Nephron progenitor cell (in vitro differentiated cells): ENCODE data around the gene BTBD2.
A peak's percentile ranks its signal among the peaks of the same experiment; 100 is the strongest.

Experiments used
- DNase-seq: peaks from one replicate; pipeline ENCODE4 v3.0.0; 2021
- H3K27ac Mint-ChIP-seq: 2 replicates; pipeline ENCODE4 v1.8.0; 2021; ENCODE audit warnings: mild to moderate bottlenecking, moderate library complexity, mixed read lengths
- H3K27me3 Mint-ChIP-seq: 2 replicates; pipeline ENCODE4 v1.8.0; 2021; ENCODE audit warnings: mild to moderate bottlenecking, low read depth, mixed read lengths; ENCODE audit not compliant: poor library complexity
- H3K36me3 Mint-ChIP-seq: 2 replicates; pipeline ENCODE4 v1.8.0; 2021; ENCODE audit warnings: low read depth, mixed read lengths
- H3K4me1 Mint-ChIP-seq: 2 replicates; pipeline ENCODE4 v1.8.0; 2021; ENCODE audit warnings: mixed read lengths
- H3K4me3 Mint-ChIP-seq: 2 replicates; pipeline ENCODE4 v1.8.0; 2021; ENCODE audit warnings: mild to moderate bottlenecking, moderate library complexity, mixed read lengths
- H3K9me3 Mint-ChIP-seq: 2 replicates; pipeline ENCODE4 v1.8.0; 2021; ENCODE audit warnings: mild to moderate bottlenecking, moderate library complexity, mixed read lengths
- CTCF ChIP-seq: fragments of 200-600 bp; sonication (generic); IDR thresholded peaks from 2 replicates; pipeline ENCODE4 v1.5.0; 2021; ENCODE audit warnings: antibody characterized with exemption

Gene BTBD2

GRCh38 chr19:1941146-1942077 lies 74.1 kb downstream of the BTBD2 start, which contains the start of gene CSNK1G2:
Gene CSNK1G2 (plus strand): TSS chr19:1941172. CDS start chr19:1969773, 28,601 bp downstream.
- H3K27ac Mint-ChIP-seq, result peak within 1 kb of the TSS; percentile 98
- TF ChIP-seq CTCF, result no peak
- H3K27me3 Mint-ChIP-seq, result no peaks in the 10 kb centered on the region
- H3K9me3 Mint-ChIP-seq, result no peaks in the 10 kb centered on the region
- peak within 1 kb of the TSS; percentile 93 for H3K4me3 Mint-ChIP-seq
- DNase-seq, result peak; percentile 37
- peaks cover 4% of the 10 kb centered on the region for H3K36me3 Mint-ChIP-seq
- H3K4me1 Mint-ChIP-seq, result peaks cover 33% of the 10 kb centered on the region

GRCh38 chr19:1938071-1938470 lies 77.4 kb downstream of the BTBD2 start:
- peaks cover 12% of the 10 kb centered on the region for H3K9me3 Mint-ChIP-seq
- no peak for TF ChIP-seq CTCF
- peak overlapping the region; percentile 22 for H3K27ac Mint-ChIP-seq
- DNase-seq, result no peak
- peaks cover 32% of the 10 kb centered on the region for H3K4me1 Mint-ChIP-seq
- H3K36me3 Mint-ChIP-seq, result peaks cover 5% of the 10 kb centered on the region
- H3K4me3 Mint-ChIP-seq, result peak overlapping the region; percentile 16
- peaks cover 4% of the 10 kb centered on the region for H3K27me3 Mint-ChIP-seq

- Mint-ChIP-seq H3K9me3 (peaks cover 16% of the 10 kb centered on the region), H3K36me3 (peaks cover 5% of the 10 kb centered on the region), H3K27me3 (peaks cover 4% of the 10 kb centered on the region), H3K4me1 (peaks cover 27% of the 10 kb centered on the region), H3K4me3 (no peak overlapping the region), H3K27ac (peak overlapping the region; percentile 39)
- no peak for DNase-seq
- TF ChIP-seq CTCF, result no peak
These were observed 78.5 kb downstream of the BTBD2 start for GRCh38 chr19:1936916-1937610.

- peaks cover 21% of the 10 kb centered on the region for H3K9me3 Mint-ChIP-seq
- H3K4me1 Mint-ChIP-seq, result peaks cover 27% of the 10 kb centered on the region
- peaks cover 8% of the 10 kb centered on the region for H3K36me3 Mint-ChIP-seq
- DNase-seq, result no peak
- peak overlapping the region; percentile 28 for H3K27ac Mint-ChIP-seq
- no peak overlapping the region for H3K4me3 Mint-ChIP-seq
- peaks cover 8% of the 10 kb centered on the region for H3K27me3 Mint-ChIP-seq
- no peak for TF ChIP-seq CTCF
These were observed 79.1 kb downstream of the BTBD2 start for GRCh38 chr19:1936430-1936829.

GRCh38 chr19:1935484-1936208 lies 79.9 kb downstream of the BTBD2 start:
- no peak overlapping the region for H3K4me3 Mint-ChIP-seq
- peaks cover 8% of the 10 kb centered on the region for H3K27me3 Mint-ChIP-seq
- H3K9me3 Mint-ChIP-seq, result peaks cover 22% of the 10 kb centered on the region
- TF ChIP-seq CTCF, result no peak
- no peak for DNase-seq
- H3K27ac Mint-ChIP-seq, result peak overlapping the region; percentile 23
- H3K36me3 Mint-ChIP-seq, result peaks cover 8% of the 10 kb centered on the region
- H3K4me1 Mint-ChIP-seq, result peaks cover 27% of the 10 kb centered on the region
